ENCODE measurements around the gene USH1C. TPM values are rescaled to one million over a fixed set of nuclear protein-coding genes. Genes with fewer than 3 reads are reported as not detected.
A peak's percentile ranks its signal among the peaks of the same experiment; 100 is the strongest.

USH1C gene
- total and polyA plus RNA-seq, 8 donors = 0.23 to 1.2 (median 0.59) TPM; not detected in 1

- intact Hi-C loops (cut with DNase I) = no loop called here
- DNase-seq (no peak), ATAC-seq (peak; percentile 31)
- H3K27me3 ChIP-seq = peaks cover 0 to 10% of the 10 kb centered on the region in 2 donors
- no peak overlapping the region for H3K27ac ChIP-seq
- H3K9me3 ChIP-seq = no peaks in the 10 kb centered on the region
- H3K36me3 ChIP-seq = no peaks in the 10 kb centered on the region
- TF ChIP-seq CTCF (IDR thresholded peaks at IDR 0.05) = no peak
- no peaks in the 10 kb centered on the region for H3K4me1 ChIP-seq
- H3K4me3 ChIP-seq = no peak overlapping the region
Observed at GRCh38 chr11:17563231-17563646, 19.0 kb upstream of the USH1C start.

DNA sequence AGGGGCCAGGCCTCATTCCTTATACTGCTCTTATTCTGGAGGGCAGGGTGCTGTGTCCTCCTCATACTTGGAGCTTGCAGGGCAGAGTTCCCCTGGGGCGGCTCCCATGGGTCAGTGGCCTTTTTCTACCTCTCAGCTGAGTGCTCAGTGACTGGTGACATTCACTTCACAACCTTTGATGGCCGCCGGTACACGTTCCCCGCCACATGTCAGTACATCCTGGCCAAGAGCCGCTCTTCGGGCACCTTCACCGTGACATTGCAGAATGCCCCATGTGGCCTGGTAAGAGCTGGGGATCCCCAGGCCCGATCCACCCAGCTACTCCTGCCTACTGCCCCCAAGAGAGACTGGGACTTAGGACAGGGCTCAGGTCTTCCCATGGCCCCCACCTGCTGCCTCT, 17.3 kb upstream of the USH1C start:
- Histone ChIP-seq H3K4me1 (no peaks in the 10 kb centered on the region), H3K4me3 (no peak overlapping the region), H3K27ac (no peak overlapping the region), H3K27me3 (peaks cover 0 to 20% of the 10 kb centered on the region in 2 donors), H3K9me3 (no peaks in the 10 kb centered on the region), H3K36me3 (no peaks in the 10 kb centered on the region)
- DNase-seq = no peak
- no peak for ATAC-seq
- intact Hi-C loops (cut with DNase I) = no loop called here
- no peak for TF ChIP-seq CTCF (IDR thresholded peaks at IDR 0.05)

DNA sequence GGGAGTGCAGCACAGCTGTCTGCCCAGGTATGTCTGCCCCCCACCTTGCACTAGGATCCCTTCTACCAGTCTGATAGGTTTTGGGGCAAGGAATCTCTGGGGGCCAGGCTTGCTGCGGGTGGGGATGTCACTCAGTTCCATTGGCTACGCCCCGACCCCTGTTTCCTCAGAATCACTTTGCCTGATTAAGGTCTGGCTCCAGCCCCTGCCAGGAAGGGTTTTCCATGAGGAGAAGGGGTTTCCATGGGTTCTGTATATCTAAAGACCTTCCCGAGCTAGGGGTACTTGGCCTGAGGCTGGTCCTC, 16.8 kb upstream of the USH1C start:
- H3K36me3 ChIP-seq = no peaks in the 10 kb centered on the region
- H3K4me3 ChIP-seq = no peak overlapping the region
- peaks cover 0 to 20% of the 10 kb centered on the region in 2 donors for H3K27me3 ChIP-seq
- DNase-seq (no peak), ATAC-seq (no peak)
- no peak for TF ChIP-seq CTCF (IDR thresholded peaks at IDR 0.05)
- intact Hi-C loops (cut with DNase I) = no loop called here
- no peaks in the 10 kb centered on the region for H3K9me3 ChIP-seq
- no peaks in the 10 kb centered on the region for H3K4me1 ChIP-seq
- H3K27ac ChIP-seq = no peak overlapping the region

DNA sequence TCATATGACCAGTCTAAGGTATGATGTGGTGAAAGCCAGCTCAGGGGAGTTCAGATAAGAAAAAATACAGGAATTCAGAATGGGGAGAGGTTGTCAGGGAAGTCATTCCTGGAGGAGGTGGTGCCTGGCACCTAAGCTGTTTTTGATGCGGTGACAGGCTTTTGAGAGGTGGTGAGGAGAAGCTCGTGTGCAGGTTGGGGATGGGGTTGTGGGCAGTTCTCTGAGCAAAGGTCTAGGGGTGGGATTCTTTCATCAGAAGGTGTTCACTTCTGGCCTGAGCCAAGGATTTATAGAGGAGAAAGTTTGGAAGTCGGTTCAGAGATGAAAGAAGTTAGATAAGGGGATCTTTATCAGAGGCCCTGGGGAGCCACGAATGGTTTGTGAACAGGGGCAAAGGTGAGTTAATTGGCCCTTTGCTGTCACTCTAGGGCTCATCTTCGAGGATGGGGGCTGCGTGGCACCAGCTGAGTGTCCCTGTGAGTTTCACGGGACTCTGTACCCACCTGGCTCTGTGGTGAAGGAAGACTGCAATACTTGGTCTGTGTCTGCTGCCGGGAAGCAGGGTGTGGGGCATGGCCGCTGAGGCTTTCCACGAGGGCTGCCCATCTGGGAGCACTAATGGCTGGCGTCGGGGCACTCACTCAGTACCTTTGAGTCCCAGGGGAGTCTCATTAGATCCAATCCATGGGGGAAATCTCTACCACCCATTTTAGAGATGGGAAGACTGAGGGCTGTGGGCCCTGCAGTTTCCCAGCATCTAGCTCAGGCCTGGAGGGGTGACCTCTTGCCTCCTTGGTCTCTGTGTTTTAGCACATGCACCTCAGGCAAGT, 16.3 kb upstream of the USH1C start:
- Histone ChIP-seq H3K9me3 (no peaks in the 10 kb centered on the region), H3K4me3 (no peak overlapping the region), H3K27me3 (peaks cover 0 to 20% of the 10 kb centered on the region in 2 donors), H3K4me1 (no peaks in the 10 kb centered on the region), H3K36me3 (no peaks in the 10 kb centered on the region), H3K27ac (no peak overlapping the region)
- no peak for DNase-seq
- no peak for TF ChIP-seq CTCF (IDR thresholded peaks at IDR 0.05)
- intact Hi-C loops (cut with DNase I) = no loop called here
- no peak for ATAC-seq

DNA sequence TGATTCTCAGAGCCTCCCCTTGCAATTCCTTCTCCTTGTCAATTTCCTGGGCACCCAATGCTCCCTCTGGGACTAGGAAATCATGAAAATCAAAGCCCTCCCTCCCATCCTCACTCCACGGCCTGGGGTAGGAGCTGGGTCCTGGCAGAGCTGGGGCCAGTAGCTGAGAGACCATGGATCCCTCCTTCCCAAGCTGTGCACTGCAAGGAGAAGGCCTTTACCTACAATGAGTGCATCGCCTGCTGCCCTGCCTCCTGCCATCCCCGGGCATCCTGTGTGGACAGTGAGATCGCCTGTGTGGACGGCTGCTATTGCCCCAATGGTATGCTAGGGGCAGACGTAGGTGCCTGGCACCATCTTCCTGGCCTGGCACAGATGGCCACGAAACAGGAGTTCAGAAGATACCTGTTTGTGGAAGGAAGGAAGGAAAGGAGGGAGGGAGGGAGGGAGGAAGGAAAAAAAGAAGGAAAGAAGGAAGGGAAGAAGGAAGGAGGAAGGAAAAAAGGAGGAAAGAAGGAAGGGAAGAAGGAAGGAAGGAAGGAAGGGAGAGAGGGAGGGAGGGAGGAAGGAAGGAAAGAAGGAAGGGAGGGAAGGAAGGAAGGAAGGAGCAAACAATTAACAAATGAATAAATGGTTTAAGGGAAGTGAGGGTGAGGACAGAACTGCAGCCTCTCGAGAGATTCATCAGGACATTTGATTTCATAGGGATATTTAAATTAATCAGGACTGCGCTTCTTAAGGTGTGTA, 15.3 kb upstream of the USH1C start:
- Histone ChIP-seq H3K4me1 (no peaks in the 10 kb centered on the region), H3K27ac (no peak overlapping the region), H3K27me3 (peaks cover 0 to 20% of the 10 kb centered on the region in 2 donors), H3K36me3 (no peaks in the 10 kb centered on the region), H3K9me3 (no peaks in the 10 kb centered on the region), H3K4me3 (no peak overlapping the region)
- no peak for TF ChIP-seq CTCF (IDR thresholded peaks at IDR 0.05)
- intact Hi-C loops (cut with DNase I) = no loop called here
- ATAC-seq (no peak), DNase-seq (no peak)

Measured in left lung (tissue), 10 donors.